IMR-90 (cell line): Measurements from ENCODE around the gene GPC6. TPM values are rescaled to one million over a fixed set of nuclear protein-coding genes. Genes with fewer than 3 reads are reported as not detected.
A peak's percentile ranks its signal among the peaks of the same experiment; 100 is the strongest.

ENCODE experiments used
- ATAC-seq: fragments of 200-7000 bp; cut with Tn5 transposase; 2 replicates; pipeline ENCODE4 v1.9.1; 2020; ENCODE audit warnings: low read depth, mild to moderate bottlenecking, moderate library complexity
- BruUV-seq: library from RNA; stranded (reverse); fragments of 400-500 nt; replicated peaks from 2 replicates; lab custom pipeline; 2021; lab: Mats Ljungman, UMichigan
- CTCF ChIA-PET: fragments of 300-600 bp; formaldehyde crosslinking; extraction: SDS; loops from one replicate; lab custom pipeline; 2021; ENCODE audit warnings: antibody characterized with exemption; lab: Yijun Ruan, JAX
- POLR2A ChIA-PET: fragments of 300-600 bp; sonication (Branson Sonifier 250); formaldehyde crosslinking; loops from one replicate; lab custom pipeline; 2022; ENCODE audit warnings: antibody characterized with exemption; ENCODE audit not compliant: unreplicated experiment; lab: Charles Lee
- DNase-seq: peaks from one replicate; pipeline ENCODE4 v3.0.0; 2013
- H2AFZ ChIP-seq: replicated peaks from 2 replicates; pipeline ENCODE3; 2013; ENCODE audit warnings: low read length, mild to moderate bottlenecking; ENCODE audit not compliant: poor library complexity
- H2AK5ac ChIP-seq: 2 replicates; pipeline ENCODE4 v1.6.1; 2013; ENCODE audit warnings: low read depth, low read length, inconsistent platforms
- H2AK9ac ChIP-seq: replicated peaks from 2 replicates; pipeline ENCODE3; 2013; ENCODE audit warnings: mild to moderate bottlenecking, low read depth, low read length, moderate library complexity; ENCODE audit not compliant: poor library complexity
- H2BK120ac ChIP-seq: 2 replicates; pipeline ENCODE4 v1.6.1; 2013; ENCODE audit warnings: low read depth, low read length, inconsistent platforms
- H2BK15ac ChIP-seq: 3 replicates; pipeline ENCODE4 v1.6.1; 2013; ENCODE audit warnings: low read depth, low read length, inconsistent platforms
- H2BK20ac ChIP-seq: 2 replicates; pipeline ENCODE4 v1.6.1; 2013; ENCODE audit warnings: low read depth, mild to moderate bottlenecking, inconsistent platforms, low read length, moderate library complexity
- H2BK5ac ChIP-seq: 2 replicates; pipeline ENCODE4 v1.6.1; 2013; ENCODE audit warnings: mild to moderate bottlenecking, low read depth, low read length, inconsistent platforms; ENCODE audit not compliant: poor library complexity, severe bottlenecking
- H3K14ac ChIP-seq: replicated peaks from 2 replicates; pipeline ENCODE4 v1.6.1; 2013; ENCODE audit warnings: low read depth, low read length, inconsistent platforms
- H3K18ac ChIP-seq: 2 replicates; pipeline ENCODE4 v1.6.1; 2013; ENCODE audit warnings: low read depth, low read length, control low read depth
- H3K23ac ChIP-seq: 2 replicates; pipeline ENCODE4 v1.6.1; 2013; ENCODE audit warnings: low read depth, low read length, inconsistent platforms
- H3K27ac ChIP-seq: 2 replicates; pipeline ENCODE4 v1.5.1; 2013; ENCODE audit warnings: mild to moderate bottlenecking, control low read depth, low read length; ENCODE audit not compliant: insufficient read depth
- H3K27me3 ChIP-seq: 2 replicates; pipeline ENCODE4 v1.6.1; 2013; ENCODE audit warnings: low read length; ENCODE audit not compliant: control insufficient read depth, insufficient read depth
- H3K36me3 ChIP-seq: 2 replicates; pipeline ENCODE4 v1.6.1; 2013; ENCODE audit warnings: low read length, mixed read lengths; ENCODE audit not compliant: control insufficient read depth, insufficient read depth
- H3K4ac ChIP-seq: 2 replicates; pipeline ENCODE4 v1.6.1; 2013; ENCODE audit warnings: low read depth, low read length, inconsistent platforms
- H3K4me1 ChIP-seq: 2 replicates; pipeline ENCODE4 v1.6.1; 2013; ENCODE audit warnings: low read length, mixed read lengths; ENCODE audit not compliant: control insufficient read depth, insufficient read depth
- H3K4me2 ChIP-seq: 2 replicates; pipeline ENCODE4 v1.6.1; 2013; ENCODE audit warnings: low read depth, mild to moderate bottlenecking, control low read depth, low read length, moderate library complexity
- H3K4me3 ChIP-seq: 2 replicates; pipeline ENCODE4 v1.5.1; 2013; ENCODE audit warnings: low read depth, mild to moderate bottlenecking, control low read depth, low read length, moderate library complexity; ENCODE audit not compliant: insufficient read depth
- H3K56ac ChIP-seq: 2 replicates; pipeline ENCODE4 v1.6.1; 2013; ENCODE audit warnings: low read length, inconsistent platforms; ENCODE audit not compliant: insufficient read depth; ENCODE audit errors: extremely low read depth
- H3K79me1 ChIP-seq, 2 experiments: 2 replicates each; pipeline ENCODE4 v1.6.1; 2013; ENCODE audit warnings: low read length in 2 of 2, inconsistent platforms in 1 of 2, low read depth in 1 of 2
- H3K9ac ChIP-seq: 2 replicates; pipeline ENCODE4 v1.6.1; 2013; ENCODE audit warnings: low read depth, low read length, control low read depth
- H3K9me1 ChIP-seq: 2 replicates; pipeline ENCODE4 v1.6.1; 2013; ENCODE audit warnings: low read length, inconsistent platforms; ENCODE audit not compliant: insufficient read depth
- H3K9me3 ChIP-seq: 2 replicates; pipeline ENCODE4 v1.6.1; 2013; ENCODE audit warnings: low read length; ENCODE audit not compliant: control insufficient read depth, insufficient read depth
- H4K20me1 ChIP-seq: 2 replicates; pipeline ENCODE4 v1.6.1; 2013; ENCODE audit warnings: low read length, inconsistent platforms; ENCODE audit not compliant: insufficient read depth
- H4K5ac ChIP-seq: 2 replicates; pipeline ENCODE4 v1.6.1; 2013; ENCODE audit warnings: mild to moderate bottlenecking, low read depth, low read length, control low read depth
- H4K8ac ChIP-seq, 2 experiments: 2 replicates each; pipeline ENCODE4 v1.6.1; 2013; ENCODE audit warnings: low read depth in 2 of 2, low read length in 2 of 2, control low read depth in 1 of 2, inconsistent platforms in 1 of 2
- H4K91ac ChIP-seq: 2 replicates; pipeline ENCODE4 v1.6.1; 2013; ENCODE audit warnings: low read depth, low read length, inconsistent platforms; ENCODE audit not compliant: insufficient read depth
- BHLHE40 ChIP-seq: fragments of 150-350 bp; IDR thresholded peaks from 2 replicates; pipeline ENCODE4 v1.6.1; 2016; ENCODE audit warnings: mild to moderate bottlenecking, low read depth, low read length
- CEBPB ChIP-seq: IDR thresholded peaks from 2 replicates; pipeline ENCODE4 v1.6.1; 2012; ENCODE audit warnings: low read depth, low read length, improper control_type of control experiment
- CHD1 ChIP-seq: IDR thresholded peaks from 2 replicates; pipeline ENCODE4 v1.6.1; 2012; ENCODE audit warnings: low read depth, low read length, improper control_type of control experiment
- CTCF ChIP-seq: conservative IDR thresholded peaks from 2 replicates; pipeline ENCODE4 v1.5.1; 2012; ENCODE audit warnings: mild to moderate bottlenecking, low read depth, low read length, improper control_type of control experiment
- FOS ChIP-seq: fragments of 150-350 bp; IDR thresholded peaks from 2 replicates; pipeline ENCODE4 v1.6.1; 2016; ENCODE audit warnings: low read depth, low read length
- MAFK ChIP-seq: IDR thresholded peaks from 2 replicates; pipeline ENCODE4 v1.6.1; 2012; ENCODE audit warnings: low read depth, low read length, improper control_type of control experiment
- MXI1 ChIP-seq: IDR thresholded peaks from 2 replicates; pipeline ENCODE4 v1.6.1; 2012; ENCODE audit warnings: low read depth, mild to moderate bottlenecking, low read length, moderate library complexity, borderline replicate concordance
- NFE2L2 ChIP-seq: fragments of 150-350 bp; IDR thresholded peaks from 2 replicates; pipeline ENCODE4 v1.6.1; 2016; ENCODE audit warnings: low read depth, mild to moderate bottlenecking, low read length
- POLR2A ChIP-seq: IDR thresholded peaks from 2 replicates; pipeline ENCODE4 v1.6.1; 2012; ENCODE audit warnings: mild to moderate bottlenecking, low read depth, low read length
- RAD21 ChIP-seq: IDR thresholded peaks from 2 replicates; pipeline ENCODE4 v1.6.1; 2012; ENCODE audit warnings: low read length, improper control_type of control experiment
- RCOR1 ChIP-seq: IDR thresholded peaks from 2 replicates; pipeline ENCODE4 v1.6.1; 2012; ENCODE audit warnings: mild to moderate bottlenecking, low read length, improper control_type of control experiment; ENCODE audit not compliant: insufficient replicate concordance
- SMC3 ChIP-seq: fragments of 150-350 bp; IDR thresholded peaks from 2 replicates; pipeline ENCODE4 v1.6.1; 2016; ENCODE audit warnings: low read depth, mild to moderate bottlenecking, antibody characterized with exemption, low read length, moderate library complexity
- USF2 ChIP-seq: fragments of 150-350 bp; IDR thresholded peaks from 2 replicates; pipeline ENCODE4 v1.6.1; 2017; ENCODE audit warnings: mild to moderate bottlenecking, antibody characterized with exemption, low read length, low read depth
- WGBS, 2 experiments: methylation state at CpG; one replicate each; pipeline versions ENCODE4 v1.1.5 to v1.1.7; 2013; ENCODE audit warnings: missing lambda C conversion rate in 2 of 2; ENCODE audit not compliant: insufficient read length in 1 of 2; ENCODE audit errors: extremely low coverage in 2 of 2; 5-methylcytosine and 5-hydroxymethylcytosine counted together
- dilution Hi-C: fragments of 300-500 bp; cut with HindIII; formaldehyde crosslinking; loops from one replicate; pipeline ENCODE4 v1.14.3; 2018; ENCODE audit warnings: low sequenced_read_pairs; ENCODE audit not compliant: unreplicated experiment
- in situ Hi-C: fragments of 300-500 bp; cut with MboI; formaldehyde crosslinking; loops from 3 replicates; pipeline ENCODE4 v1.14.3; 2019; ENCODE audit warnings: low sequenced_read_pairs, inconsistent platforms, mixed read lengths
- intact Hi-C: fragments of 100-400 bp; cut with micrococcal nuclease; formaldehyde crosslinking; loops from 2 replicates; pipeline ENCODE4 v1.10.0; 2022
- polyA plus RNA-seq, 3 experiments: library from polyadenylated mRNA; depleted of rRNA; stranded (reverse); fragments of >200 nt; gene quantifications; 2 replicates each; pipeline ENCODE4 v1.2.3, GENCODE V29; 2012; ENCODE audit warnings: low replicate concordance in 1 of 3
- total RNA-seq: library from RNA; depleted of rRNA; stranded (reverse); fragments of >200 nt; gene quantifications from 2 replicates; pipeline ENCODE4 v1.2.3, GENCODE V29; 2012

The GPC6 gene
- total and polyA plus RNA-seq, 2 of the 4 experiments (the other 2 are of a cell fraction), result 14.9 to 39.4 TPM

GRCh38 chr13:93723316-93723715, 496.7 kb downstream of the GPC6 start:
- H4K8ac ChIP-seq, result 0 out of 4 replicates have a peak overlapping the region, but pooled peaks of 1 of the 2 experiments have one; percentile 26
- no peaks in the 10 kb centered on the region for H3K9me3 ChIP-seq
- no peaks in the 10 kb centered on the region for H4K20me1 ChIP-seq
- H3K36me3 ChIP-seq, result no peaks in the 10 kb centered on the region
- no peak overlapping the region for H2AK5ac ChIP-seq
- peak overlapping the region; percentile 57 for H2BK120ac ChIP-seq
- no TSS peak for BruUV-seq
- intact Hi-C loops, result no loop called here
- H3K56ac ChIP-seq, result no peak overlapping the region
- peak; percentile 55 for DNase-seq
- no peak overlapping the region for H2BK15ac ChIP-seq
- H3K14ac ChIP-seq, result 0 out of 2 replicates have a peak overlapping the region, but pooled peaks have one; percentile 32
- no peaks in the 10 kb centered on the region for H3K27me3 ChIP-seq
- H3K4me1 ChIP-seq, result peaks cover 11% of the 10 kb centered on the region
- no peak overlapping the region for H2AK9ac ChIP-seq
- peaks cover 0 to 3% of the 10 kb centered on the region in 2 experiments; a peak in 2 of 4 replicates for H3K79me1 ChIP-seq
- H4K5ac ChIP-seq, result no peak overlapping the region
- H2BK5ac ChIP-seq, result peak overlapping the region; percentile 3
- no peak overlapping the region for H3K27ac ChIP-seq
- no peak overlapping the region for H3K9ac ChIP-seq
- dilution Hi-C loops, result no loop called here
- H3K18ac ChIP-seq, result peak overlapping the region; percentile 25; the same call in 1 of the 2 replicates
- H3K4ac ChIP-seq, result 0 out of 2 replicates have a peak overlapping the region, but pooled peaks have one; percentile 43
- in situ Hi-C loops, result no loop called here
- H3K23ac ChIP-seq, result no peak overlapping the region
- ChIA-PET CTCF (no interaction called here), POLR2A (no interaction called here)
- no peak overlapping the region for H4K91ac ChIP-seq
- H2BK20ac ChIP-seq, result peak overlapping the region; percentile 73; the same call in 1 of the 2 replicates
- WGBS, 2 experiments, result no CpG with 5 or more reads among the region's 3 CpGs
- peaks cover 11% of the 10 kb centered on the region for H3K9me1 ChIP-seq
- TF ChIP-seq MAFK (no peak), MXI1 (no peak), CTCF (no peak), RCOR1 (no peak), RAD21 (no peak), BHLHE40 (no peak), CEBPB (no peak), POLR2A (no peak), NFE2L2 (no peak), SMC3 (no peak), CHD1 (no peak), USF2 (no peak), FOS (no peak)
- H2AFZ ChIP-seq, result no peak overlapping the region
- no peak for ATAC-seq
- 0 out of 2 replicates have a peak overlapping the region, but pooled peaks have one; percentile 12 for H3K4me2 ChIP-seq
- H3K4me3 ChIP-seq, result no peak overlapping the region
